ENCODE data around the gene PLEKHG1.

- no peak for TF ChIP-seq CTCF (IDR thresholded peaks at IDR 0.05; ENCODE audit: poor library complexity, severe bottlenecking)
- TF ChIP-seq EZH2 (IDR thresholded peaks at IDR 0.05; ENCODE audit: borderline replicate concordance, insufficient read depth, low read length, poor library complexity, severe bottlenecking), result no peak
These were observed 47.4 kb downstream of the PLEKHG1 start for GRCh38 chr6:150647051-150647450.

Data from neural cell (in vitro differentiated cells).